HG03521 (cell line): Measurements from ENCODE around the gene BICRAL.
"Not testable (repeated sequence)": the region's sequence is repeated elsewhere in the genome, so short reads cannot be mapped to it uniquely, and the experiment has no call there.

Experiments
- ATAC-seq: cut with Tn5 transposase; IDR thresholded peaks from one replicate; pipeline ENCODE4 v1.9.1; 2021; ENCODE audit warnings: mild to moderate bottlenecking, moderate library complexity; ENCODE audit not compliant: unreplicated experiment

Gene BICRAL

DNA sequence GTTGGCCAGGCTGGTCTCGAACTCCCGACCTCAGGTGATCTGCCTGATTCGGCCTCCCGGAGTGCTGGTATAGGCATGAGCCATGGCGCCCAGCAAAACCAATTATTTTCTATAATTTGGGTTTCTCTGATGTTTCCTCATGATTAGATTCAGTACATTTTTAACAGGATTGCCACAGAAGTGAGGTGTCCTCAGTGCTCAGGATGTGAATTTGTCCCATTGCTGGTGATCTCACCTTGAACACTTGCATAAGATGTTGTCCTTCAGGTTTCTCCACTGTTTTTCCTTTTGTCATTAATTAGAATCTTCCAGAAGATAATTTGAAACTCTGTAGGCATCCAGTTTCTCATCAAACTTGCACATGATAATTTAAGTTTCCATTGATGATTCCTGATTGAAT is 52.2 kb downstream of the BICRAL start:
- no peak for ATAC-seq

DNA sequence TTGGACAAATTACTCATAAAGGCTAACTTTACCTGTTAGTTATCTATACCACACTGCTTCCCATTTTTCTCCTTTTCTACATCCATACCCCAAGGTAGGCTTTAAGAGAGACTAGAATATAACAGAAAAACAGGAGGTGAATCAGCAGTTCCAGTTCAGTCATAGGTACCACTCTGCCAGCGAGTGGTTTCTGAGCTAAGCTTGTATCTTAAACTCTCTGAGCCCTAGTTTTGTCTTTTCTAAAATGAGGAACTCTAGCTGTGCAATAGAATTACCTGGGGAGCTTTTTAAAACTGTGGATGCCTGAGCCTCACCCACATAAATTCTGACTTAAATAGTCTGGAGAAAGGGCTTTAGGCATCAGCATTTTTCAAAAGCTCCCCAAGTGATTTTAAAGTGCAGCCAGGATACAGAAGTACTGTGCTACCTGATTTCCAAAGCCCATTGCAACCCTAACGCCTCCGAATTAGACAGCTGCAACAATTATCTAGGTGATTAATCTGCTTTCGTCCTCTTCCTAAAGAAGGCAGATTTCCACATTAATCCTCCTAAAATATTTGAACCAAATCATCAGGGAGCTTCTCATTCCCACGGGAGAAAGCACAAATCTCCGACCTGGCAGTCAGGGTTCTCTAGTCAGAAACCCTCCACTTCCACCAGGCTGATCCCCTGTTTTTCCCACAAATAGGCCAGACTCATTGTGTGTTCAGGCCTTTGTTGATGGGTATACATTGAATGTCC is 60.2 kb downstream of the BICRAL start:
- ATAC-seq: no peak

DNA sequence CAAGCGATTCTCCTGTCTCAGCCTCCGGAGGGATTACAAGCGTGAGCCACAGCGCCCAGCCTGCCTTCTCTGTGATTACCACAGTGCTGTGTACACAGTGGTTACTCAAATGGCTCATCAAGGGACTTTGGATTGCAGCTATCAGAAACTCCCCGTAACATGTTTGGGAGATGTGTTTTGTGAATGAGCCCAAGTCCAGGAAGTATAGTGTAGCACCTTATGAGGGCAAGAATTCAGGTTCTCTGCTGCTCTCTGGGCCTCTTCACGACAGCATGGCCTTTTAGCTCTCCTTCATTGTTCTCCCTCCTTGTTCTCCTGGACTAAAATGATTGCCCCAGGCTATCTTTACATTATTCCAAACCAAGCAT is 63.5 kb downstream of the BICRAL start:
- ATAC-seq: no peak

DNA sequence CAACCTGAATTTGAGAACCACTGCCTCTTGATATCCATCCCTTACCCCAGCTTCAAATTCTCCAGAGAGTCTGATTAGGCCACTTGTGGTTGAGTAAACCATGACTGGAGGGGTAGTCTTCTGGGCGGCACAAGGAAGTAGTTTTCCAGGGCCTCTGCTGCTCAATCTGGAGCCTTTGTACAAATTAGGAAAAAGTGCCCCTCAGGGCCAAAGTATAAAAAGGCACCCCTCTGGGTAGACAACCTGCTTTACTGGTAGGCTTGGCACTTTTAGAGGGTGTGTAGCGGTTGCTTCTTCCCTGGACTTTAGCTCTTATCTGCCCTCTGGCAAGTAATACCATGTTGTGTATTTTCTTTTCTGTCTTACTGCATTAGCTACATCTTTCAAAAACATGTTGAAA is 64.7 kb downstream of the BICRAL start:
- ATAC-seq: no peak

DNA sequence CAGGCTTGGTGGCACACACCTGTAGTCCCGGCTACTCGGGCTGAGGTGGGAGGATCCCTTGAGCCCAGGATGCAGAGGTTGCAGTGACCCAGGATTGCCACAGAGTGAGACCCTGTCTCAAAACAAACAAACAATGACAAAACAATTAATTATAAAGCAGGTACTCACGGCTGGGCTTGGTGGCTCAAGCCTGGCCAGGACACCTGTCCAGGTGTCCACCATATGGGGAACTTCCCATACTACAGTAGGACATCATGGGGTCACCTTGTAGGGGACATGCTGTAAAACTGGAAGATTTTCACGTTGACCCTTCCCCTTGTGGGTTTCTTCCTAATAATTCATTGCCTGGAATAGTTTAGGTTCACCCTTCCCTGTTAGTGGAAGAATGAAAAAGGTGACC is 66.8 kb downstream of the BICRAL start:
- no peak for ATAC-seq

DNA sequence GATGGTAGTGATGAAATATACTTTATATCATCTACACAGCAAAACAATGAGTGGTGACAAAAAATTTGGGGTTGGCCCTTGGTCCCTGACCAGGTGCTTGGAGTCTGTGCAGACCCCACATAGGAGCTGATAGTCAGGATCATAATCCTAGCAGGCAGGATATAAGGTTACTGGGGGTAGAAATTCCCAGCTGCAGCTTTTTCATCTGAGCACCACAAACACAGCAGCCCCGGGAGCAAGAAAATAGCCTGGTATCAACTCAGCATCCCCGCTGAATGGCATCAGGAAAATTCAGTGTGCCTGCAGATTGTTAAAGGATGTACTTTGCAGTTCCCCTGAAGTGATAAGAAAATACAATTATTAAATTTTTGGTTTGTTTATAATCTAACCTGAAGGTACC is 69.7 kb downstream of the BICRAL start:
- no peak for ATAC-seq

DNA sequence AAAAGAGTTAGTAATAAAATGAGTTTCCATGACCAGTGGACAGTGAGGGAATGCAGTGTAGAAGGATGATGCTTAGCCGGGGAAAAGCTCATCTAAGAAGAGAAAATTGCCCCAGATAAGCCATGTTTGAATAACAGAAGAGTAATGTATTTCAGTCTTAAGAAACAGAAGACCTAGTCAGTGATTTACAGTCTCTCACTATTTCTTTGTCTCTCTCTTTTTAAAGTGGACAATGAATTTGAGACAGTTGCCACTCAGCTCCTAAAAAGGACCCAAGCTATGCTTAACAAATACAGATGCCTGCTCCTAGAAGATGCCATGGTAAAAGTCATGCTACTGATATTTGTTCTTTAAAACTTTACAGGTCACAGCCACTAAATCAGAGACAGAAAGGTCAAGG is 78.2 kb downstream of the BICRAL start:
- ATAC-seq: no peak

DNA sequence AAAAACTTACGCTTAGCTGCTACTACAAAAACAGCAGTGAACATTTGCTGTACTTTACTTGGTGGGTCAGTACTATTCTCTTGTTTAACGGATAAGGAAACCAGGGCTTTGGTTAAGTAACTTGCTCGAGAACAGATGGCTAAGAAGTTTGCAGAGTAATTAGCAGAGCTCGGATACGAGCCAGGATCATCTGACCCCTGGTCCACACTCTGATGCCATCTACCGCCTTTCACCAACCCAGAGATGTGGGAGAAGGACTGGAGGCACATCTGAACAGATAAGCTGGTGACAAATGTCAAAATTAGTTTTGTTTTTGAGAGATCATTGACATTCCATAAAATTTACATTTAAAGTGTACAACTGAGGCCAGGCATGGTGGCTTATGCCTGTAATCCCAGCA is 78.6 kb downstream of the BICRAL start:
- no peak for ATAC-seq

DNA sequence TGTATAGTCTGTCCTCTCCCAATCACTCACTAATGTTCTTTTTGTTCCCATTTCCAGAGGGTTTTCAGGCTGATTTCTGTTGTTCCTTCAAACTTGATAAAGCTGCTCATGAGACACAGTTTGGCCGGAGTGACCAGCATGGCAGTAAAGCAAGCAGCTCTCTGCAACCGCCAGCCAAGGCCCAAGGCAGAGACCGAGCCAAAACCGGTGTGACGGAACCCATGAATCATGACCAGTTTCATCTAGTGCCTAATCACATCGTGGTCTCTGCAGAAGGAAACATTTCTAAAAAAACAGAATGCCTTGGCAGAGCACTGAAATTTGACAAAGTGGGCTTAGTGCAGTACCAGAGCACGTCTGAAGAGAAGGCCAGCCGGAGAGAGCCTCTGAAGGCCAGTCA is 82.8 kb downstream of the BICRAL start:
- no peak for ATAC-seq

DNA sequence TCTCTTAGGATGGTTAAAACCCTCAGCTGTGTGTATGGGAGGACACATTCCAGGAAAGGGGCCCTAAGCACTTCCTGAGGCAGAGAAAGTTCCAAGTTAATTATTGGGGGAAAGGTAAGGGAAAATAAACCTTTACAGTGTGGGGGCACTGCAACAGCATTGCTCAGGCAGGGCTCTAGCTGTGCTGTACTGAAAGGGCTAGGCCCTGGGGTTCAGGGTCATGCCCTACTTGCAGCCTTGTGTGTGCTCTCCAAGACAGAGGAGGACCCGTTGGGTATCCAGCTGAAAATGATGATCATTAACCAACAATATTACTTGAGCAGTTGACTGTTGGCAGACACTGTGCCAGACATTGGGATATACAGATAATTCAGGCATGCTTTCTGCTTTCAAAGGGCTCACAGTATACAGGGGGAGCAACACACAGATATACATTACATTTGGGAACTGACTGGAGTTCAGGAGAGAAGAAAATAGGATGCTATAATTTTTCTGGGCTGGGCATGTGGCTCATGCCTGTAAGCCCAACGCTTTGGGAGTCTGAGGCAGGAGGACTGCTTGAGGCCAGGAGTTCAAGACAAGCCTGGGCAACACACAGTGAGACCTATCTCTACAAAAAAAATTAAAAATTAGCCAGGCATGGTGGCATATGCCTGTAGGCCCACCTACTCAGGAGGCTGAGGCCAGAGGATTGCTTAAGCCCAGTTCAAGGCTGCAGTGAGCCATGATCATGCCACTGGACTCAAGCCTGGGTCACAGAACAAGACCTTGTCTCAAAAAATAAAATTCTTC is 88.5 kb downstream of the BICRAL start:
- ATAC-seq: no peak

DNA sequence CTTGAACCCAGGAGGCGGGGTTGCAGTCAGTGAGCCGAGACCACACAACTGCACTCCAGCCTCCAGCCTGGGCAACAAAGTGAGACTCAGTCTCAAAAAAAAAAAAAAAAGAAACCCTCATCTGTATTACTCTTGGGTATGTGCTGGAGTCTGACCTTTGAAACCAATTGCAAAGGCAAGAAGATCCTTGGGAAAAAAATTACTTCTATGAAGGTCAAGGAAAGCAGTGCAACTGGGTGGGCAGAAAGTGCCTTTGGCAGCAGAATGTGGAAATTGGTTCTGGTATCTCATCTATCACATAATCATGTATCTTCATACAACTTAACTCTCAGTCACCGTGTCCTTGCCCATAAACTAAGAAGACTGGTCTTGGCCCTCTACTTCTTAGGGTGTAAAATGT is 89.9 kb downstream of the BICRAL start:
- ATAC-seq: no peak

DNA sequence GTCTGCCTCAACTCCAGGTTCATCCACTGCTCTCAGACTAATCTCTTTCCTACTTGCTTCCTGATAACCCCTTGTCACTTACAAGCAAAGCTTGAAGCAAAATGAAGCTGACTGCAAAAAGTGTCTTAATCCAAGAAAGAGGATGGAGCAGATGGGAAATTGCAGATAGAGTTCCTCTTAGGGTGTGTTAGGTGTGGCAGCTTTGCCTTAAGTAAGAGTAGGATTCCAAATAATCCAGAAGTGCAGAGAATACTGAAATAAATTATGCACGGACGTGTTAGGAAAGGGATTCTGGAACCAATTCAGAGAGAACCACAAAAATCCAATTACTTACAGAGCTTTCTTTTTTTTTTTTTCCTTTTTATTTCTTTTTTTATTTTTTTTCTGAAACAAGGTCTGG is 91.5 kb downstream of the BICRAL start:
- ATAC-seq: no peak

DNA sequence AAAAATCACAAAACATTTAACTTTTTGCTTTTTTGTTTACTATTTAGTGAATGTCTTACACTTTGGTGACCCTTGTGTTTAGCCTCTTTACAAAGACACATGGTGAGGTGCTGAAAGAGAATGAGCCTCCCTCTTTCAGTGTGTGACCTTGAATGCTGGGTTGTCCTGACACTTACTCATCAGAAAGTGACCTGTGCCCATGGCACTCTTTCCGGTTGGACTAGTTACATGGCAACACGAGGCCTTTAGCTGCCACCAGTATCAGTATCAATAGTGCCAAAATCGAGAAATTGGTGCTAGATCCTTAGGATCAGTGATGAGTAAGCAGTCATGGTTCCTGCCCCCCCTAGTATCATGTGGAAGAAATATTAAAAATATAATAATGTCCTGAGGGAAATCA is 95.8 kb downstream of the BICRAL start:
- no peak for ATAC-seq

DNA sequence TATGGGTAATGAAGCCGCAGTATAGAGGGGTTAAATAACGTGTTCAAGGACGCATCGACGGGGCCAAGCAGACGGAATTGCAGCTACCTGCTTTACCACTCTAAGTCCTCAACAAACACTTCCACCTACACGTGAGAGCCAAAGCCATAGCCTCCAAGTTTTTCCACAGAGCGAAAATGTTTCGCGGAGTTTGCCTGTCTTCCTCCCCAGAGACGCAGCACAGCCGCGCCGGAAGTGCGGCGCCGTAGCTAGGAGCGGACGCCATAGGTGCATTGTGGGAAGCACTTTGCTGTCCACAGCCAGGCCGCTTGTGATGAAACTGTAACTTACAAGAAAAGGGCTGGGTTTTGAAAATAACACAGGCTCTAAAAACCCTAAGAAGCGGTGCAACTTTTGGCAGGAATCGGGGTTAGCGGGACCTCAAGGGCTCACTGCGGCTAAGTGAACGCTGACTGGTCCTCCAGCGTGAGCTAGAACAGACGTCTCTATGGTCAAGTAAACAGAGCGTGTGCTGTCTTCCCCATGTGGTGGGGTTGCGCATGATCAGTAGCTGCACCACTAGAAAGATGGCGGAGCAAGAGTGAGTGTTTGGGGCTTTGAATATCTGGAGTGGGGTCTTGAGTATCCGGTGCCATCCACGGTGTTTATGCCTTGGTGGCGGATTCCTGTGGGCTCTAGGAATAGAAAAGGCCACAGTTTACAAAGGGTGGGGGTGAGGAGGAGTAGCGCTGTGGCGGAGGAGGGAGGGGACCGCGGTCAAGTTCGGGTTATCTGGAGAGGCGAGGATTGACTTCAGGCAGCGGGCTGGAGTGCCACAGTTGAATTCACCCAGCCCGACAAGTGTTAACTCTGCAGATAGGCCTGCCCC is 97.8 kb downstream of the BICRAL start, which contains the start of gene RPL7L1:
Gene RPL7L1, plus strand, starts transcription at position 245 of the 868 bp plus-strand sequence. Its CDS starts 295 bp downstream, at position 540.
- peak; percentile 81 for ATAC-seq

DNA sequence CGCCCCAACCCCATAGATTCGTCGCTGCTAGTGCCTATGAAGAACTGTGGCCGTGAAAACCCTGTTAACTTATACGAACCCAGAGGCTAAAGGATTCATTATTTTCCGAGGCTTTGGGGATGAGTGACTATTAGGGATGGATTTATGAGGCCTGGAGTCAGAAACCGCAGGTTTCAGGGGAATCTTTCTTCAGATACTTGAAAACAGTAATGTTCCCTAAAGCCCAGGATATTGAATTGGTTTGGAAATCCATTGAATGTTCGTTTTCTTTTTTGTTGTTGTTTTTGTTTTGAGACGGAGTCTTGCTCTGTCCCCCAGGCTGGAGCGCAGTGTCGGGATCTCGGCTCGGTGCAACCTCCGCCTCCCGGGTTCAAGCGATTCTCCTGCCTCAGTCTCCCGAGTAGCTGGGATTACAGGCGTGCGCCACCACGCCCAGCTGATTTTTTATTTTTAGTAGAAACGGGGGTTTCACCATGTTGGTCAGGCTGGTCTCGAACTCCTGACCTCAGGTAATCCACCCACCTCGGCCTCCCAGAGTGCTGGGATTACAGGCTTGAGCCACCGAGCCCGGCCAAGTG is 98.5 kb downstream of the BICRAL start:
- not testable (repeated sequence) for ATAC-seq

DNA sequence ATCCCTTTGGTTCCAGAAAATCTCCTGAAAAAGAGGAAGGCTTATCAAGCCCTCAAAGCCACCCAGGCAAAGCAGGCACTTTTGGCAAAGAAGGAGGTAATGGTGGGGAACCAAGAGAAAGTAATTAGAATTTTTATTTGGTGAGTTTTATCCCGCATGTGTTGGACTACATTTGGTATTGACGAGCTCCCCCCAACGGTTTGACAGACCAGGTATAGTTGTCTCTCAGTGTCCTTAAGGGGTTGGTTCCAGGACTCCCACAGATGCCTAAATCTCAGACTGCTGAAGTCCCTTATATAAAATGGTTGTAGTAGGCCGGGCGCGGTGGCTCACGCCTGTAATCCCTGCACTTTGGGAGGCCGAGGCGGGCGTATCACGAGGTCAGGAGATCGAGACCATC is 99.0 kb downstream of the BICRAL start:
- not testable (repeated sequence) for ATAC-seq

DNA sequence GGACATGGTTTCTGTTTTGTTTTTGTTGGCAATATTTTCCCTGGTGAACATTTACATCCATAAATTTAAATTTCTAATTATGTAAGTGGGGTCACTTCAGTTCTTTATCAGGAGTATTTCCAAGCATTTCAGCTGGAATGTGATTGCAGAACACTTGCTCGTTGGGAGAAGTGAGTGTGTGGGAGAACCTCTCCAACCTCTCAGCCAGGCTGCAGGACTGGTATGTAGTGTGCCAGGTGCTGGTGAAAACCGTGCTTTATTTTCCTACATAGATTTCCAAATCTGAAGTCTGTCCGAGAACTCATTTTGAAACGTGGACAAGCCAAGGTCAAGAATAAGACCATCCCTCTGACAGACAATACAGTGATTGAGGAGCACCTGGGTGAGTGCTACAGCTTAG is 103.8 kb downstream of the BICRAL start:
- ATAC-seq: no peak

DNA sequence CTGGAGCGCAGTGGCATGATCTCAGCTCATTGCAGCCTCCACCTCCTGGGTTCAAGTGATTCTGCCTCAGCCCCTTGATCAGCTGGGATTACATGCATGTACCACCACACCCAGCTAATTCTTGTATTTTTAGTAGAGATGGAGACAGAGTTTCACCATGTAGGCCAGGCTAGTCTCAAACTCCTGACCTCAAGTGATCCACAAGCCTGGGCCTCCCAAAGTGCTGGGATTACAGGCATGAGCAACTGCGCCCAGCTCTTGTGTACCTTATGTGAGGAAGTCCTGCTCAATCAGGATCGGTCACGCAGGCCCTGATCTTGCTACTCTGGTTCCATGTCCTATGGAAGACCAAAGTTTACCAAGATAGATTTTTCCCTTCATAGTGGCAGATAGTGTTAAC is 106.3 kb downstream of the BICRAL start:
- not testable (repeated sequence) for ATAC-seq

DNA sequence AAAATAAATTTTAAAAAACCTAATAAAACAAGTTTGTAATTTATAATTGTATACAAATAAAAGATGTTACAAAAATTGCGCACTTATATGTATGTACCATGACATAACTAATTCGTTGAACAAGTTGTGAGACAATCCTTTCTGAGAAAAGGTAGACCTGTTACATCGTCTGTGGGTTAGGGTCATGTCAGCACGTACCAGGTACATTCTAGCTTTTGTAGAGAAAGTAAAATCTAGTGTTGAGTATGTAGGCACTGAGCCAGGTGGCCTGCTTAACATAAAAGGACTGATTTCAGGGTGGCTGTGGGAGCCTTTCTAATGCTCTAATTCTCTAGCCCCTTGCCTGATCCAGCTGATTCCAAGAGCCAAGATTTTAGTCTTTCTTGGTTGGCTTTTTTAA is 108.0 kb downstream of the BICRAL start:
- no peak for ATAC-seq

DNA sequence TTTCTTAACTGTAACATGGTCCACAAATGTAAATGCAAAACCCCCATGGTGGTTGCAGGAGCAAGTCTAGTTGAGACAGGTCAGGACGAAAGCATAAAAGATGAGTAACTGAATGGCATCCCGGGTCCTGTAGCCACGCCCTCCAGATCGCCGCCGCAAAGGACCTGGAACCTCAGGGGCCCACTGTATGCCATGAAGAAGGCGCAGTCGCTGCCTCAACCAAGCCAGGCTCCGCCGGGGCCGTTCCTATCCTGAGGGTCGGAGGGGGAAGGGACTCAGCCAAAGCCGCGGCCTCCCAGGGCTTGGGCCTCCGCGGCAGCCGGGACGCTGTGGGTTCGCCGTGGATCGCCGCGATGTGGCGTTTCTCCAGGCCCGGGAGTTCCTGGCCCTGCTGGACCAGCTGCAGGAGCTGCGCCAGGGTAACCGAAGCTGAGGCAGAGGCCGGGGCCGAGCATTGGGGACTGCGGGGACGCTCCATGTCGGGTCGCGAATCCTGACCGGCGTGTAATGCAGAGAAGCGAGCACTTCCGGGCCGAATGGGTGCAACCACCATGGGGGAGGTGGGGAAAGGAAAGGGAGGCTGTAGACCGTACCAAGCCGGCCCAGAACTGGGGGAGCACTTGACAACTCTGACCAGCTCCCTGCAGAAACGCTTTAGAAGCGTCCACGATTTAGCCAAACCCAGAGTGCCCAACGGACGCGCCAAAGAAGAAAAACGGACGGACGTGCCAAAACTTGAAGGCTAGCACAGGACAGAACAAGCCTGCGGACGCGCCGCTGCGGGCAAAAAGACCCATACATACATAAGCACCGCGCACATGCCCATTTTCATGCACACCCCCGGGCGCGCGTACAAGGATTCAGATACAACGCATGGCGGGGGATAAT is 108.7 kb downstream of the BICRAL start:
- peak; percentile 89 for ATAC-seq
